ENCODE data around the gene HOXC11.

HOXC11 gene

DNA sequence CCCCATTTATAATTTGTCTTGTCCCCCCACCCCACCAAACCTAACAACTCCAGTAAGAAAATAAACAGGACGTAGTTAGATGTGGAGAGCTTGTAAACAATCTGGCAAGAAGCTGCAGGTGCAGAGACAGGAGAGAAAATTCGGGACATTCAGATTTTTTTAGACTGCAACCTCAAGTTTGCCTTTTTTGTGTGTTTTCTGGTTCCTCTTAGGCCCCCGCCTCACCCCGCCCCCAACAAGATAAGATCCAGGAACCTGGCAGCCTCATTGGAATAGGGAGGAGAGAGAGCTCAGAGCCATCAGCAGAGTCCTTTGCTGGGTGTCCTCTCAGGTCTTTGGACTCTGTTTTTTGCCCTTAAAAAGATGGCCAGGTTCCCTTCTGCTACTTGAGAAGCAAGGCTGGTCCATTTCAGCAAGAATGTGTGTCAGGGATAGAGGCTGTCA is 14.9 kb downstream of the HOXC11 start:
- Histone ChIP-seq H3K27ac (no peak overlapping the region), H4K20me1 (ENCODE audit: insufficient read depth) (no peaks in the 10 kb centered on the region), H3K4me2 (no peak overlapping the region), H3K27me3 (ENCODE audit: insufficient read depth, low read depth) (peaks cover 98% of the 10 kb centered on the region), H2AFZ (ENCODE audit: low read depth) (no peak overlapping the region), H3K36me3 (ENCODE audit: insufficient read depth) (no peaks in the 10 kb centered on the region), H3K9ac (no peak overlapping the region), H3K4me3 (IDR thresholded peaks at IDR 0.05; ENCODE audit: insufficient read depth, low read depth, low read length) (no peak overlapping the region), H3K4me1 (ENCODE audit: low read depth, poor library complexity, severe bottlenecking) (peaks cover 32% of the 10 kb centered on the region), H3K79me2 (ENCODE audit: insufficient read depth, low read depth) (no peaks in the 10 kb centered on the region)
- TF ChIP-seq, protein P1, sequence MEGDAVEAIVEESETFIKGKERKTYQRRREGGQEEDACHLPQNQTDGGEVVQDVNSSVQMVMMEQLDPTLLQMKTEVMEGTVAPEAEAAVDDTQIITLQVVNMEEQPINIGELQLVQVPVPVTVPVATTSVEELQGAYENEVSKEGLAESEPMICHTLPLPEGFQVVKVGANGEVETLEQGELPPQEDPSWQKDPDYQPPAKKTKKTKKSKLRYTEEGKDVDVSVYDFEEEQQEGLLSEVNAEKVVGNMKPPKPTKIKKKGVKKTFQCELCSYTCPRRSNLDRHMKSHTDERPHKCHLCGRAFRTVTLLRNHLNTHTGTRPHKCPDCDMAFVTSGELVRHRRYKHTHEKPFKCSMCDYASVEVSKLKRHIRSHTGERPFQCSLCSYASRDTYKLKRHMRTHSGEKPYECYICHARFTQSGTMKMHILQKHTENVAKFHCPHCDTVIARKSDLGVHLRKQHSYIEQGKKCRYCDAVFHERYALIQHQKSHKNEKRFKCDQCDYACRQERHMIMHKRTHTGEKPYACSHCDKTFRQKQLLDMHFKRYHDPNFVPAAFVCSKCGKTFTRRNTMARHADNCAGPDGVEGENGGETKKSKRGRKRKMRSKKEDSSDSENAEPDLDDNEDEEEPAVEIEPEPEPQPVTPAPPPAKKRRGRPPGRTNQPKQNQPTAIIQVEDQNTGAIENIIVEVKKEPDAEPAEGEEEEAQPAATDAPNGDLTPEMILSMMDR (conservative IDR thresholded peaks at IDR 0.05; ENCODE audit: low read depth, low read length), result peak; percentile 20; the same call in 1 of the 2 replicates

DNA sequence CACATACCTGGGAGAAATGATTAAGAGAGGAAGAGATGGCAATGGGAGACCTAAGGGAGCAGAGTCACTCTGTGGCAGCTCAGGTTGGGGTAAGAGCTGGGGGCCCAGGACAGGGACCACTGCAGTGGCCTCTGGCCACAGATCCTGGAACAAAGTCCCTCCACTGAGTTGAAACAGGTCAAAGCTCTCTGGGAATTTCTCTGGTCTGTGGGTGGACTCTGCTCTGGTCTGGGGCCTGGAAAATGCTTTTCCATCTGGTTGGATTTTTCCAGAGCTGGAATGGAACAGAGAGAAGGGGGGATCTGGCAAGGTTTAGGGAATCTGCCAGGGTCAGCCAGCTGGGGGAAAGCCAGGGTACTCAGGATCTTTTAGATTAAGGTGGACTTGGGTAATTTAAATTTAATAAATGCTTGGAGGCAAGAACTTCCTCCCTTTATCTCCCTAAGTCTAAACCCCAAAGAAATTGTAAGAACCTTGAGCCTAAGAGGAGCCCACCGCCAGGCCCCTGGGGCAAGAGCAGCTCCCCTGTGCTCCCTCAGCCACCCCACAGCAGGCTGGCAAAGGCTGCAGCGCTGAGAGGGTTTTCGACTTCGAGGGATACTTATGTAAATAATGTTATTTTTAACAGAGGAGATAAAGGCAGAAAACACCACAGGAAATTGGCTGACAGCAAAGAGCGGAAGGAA is 15.8 kb downstream of the HOXC11 start:
- Histone ChIP-seq H3K9ac (no peak overlapping the region), H3K79me2 (ENCODE audit: insufficient read depth, low read depth) (no peaks in the 10 kb centered on the region)
- TF ChIP-seq, protein P1 (conservative IDR thresholded peaks at IDR 0.05; ENCODE audit: low read depth, low read length), result no peak

DNA sequence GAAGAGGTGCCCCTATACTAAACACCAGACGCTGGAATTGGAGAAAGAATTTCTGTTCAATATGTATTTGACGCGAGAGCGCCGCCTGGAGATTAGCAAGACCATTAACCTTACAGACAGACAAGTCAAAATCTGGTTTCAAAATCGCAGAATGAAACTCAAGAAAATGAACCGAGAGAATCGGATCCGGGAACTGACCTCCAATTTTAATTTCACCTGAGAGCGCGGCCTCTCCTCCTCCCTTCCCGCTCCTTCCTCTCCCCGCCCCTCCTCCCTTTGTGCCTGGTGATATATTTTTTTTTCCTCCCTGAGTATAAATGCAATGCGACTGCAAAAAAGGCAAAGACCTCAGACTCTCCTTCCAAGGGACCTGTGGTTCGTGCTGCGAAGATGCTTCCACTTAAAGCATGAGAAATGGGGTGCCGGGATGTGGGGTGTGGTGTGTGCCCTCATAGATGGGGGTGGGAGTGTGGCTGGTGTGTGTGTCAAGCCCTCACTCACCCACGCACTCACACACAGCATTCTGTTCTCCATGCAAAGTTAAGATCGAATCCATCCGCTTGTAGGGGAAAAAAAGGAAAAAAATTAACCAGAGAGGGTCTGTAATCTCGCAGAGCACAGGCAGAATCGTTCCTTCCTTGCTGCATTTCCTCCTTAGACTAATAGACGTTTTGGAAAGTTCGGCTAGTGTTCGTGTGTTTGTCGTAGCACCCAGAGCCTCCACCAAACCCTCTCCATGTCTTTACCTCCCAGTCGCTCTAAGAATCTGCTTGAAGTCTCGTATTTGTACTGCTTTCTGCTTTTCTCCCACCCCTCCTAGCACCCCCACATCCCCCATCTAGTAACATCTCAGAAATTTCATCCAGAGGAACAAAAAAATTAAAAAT is 16.5 kb downstream of the HOXC11 start:
- H3K4me3 ChIP-seq (IDR thresholded peaks at IDR 0.05; ENCODE audit: insufficient read depth, low read depth, low read length), result no peak overlapping the region
- H3K79me2 ChIP-seq (ENCODE audit: insufficient read depth, low read depth), result no peaks in the 10 kb centered on the region
- H3K27me3 ChIP-seq (ENCODE audit: insufficient read depth, low read depth), result peaks cover 98% of the 10 kb centered on the region
- no peak overlapping the region for H3K9ac ChIP-seq
- peak overlapping the region; percentile 58 for H3K4me2 ChIP-seq
- peak overlapping the region; percentile 0; the same call in 1 of the 2 replicates for H2AFZ ChIP-seq (ENCODE audit: low read depth)
- no peak overlapping the region for H3K27ac ChIP-seq
- H3K36me3 ChIP-seq (ENCODE audit: insufficient read depth), result no peaks in the 10 kb centered on the region
- peaks cover 35% of the 10 kb centered on the region for H3K4me1 ChIP-seq (ENCODE audit: low read depth, poor library complexity, severe bottlenecking)
- TF ChIP-seq, protein P1 (conservative IDR thresholded peaks at IDR 0.05; ENCODE audit: low read depth, low read length), result peak; percentile 98
- no peaks in the 10 kb centered on the region for H4K20me1 ChIP-seq (ENCODE audit: insufficient read depth)

More for the DNA sequence above, 15.8 kb downstream of the HOXC11 start:
- Histone ChIP-seq H3K4me2 (peak overlapping the region; percentile 58), H3K4me3 (IDR thresholded peaks at IDR 0.05; ENCODE audit: insufficient read depth, low read depth, low read length) (no peak overlapping the region), H4K20me1 (ENCODE audit: insufficient read depth) (no peaks in the 10 kb centered on the region), H3K4me1 (ENCODE audit: low read depth, poor library complexity, severe bottlenecking) (peaks cover 35% of the 10 kb centered on the region), H3K27ac (no peak overlapping the region), H3K36me3 (ENCODE audit: insufficient read depth) (no peaks in the 10 kb centered on the region), H2AFZ (ENCODE audit: low read depth) (peak overlapping the region; percentile 0; the same call in 1 of the 2 replicates), H3K27me3 (ENCODE audit: insufficient read depth, low read depth) (peaks cover 98% of the 10 kb centered on the region)

DNA sequence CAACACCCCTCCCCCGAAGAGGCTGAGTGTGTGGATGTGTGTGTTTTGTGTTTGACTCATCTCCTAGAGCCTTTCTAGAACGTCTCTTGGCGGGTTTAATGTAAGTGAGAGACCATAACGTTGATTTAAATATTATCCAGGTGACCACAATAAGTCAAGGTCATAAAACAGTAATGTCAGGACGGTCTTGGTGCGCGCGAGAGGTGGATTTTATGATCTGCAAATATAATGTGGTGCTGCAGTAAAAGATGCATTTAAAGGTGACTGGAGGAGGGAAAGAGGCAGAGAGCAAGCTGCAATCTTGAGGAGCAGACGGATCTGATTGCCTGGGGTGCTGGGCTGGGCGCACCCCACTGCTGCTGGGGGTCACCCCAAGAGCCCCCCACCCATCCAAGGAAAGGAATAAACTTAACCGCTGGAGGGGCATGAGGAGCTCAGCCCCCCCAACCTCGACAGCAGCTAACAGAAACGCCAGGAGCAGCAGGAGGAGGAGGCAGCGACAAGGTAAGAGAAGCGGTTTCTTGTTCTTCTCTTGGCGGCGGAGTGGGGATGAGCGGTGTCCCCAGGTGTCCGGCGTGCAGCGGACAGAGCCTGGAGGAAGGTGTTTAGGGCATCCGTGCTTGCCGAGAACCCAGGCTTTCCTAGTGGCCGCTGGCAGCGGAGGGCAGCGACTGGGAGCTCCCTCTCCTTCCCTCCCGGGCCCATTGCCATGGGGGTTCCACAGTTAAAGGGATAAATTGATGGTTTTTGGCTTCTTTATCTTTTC is 17.6 kb downstream of the HOXC11 start:
- Histone ChIP-seq H3K27ac (no peak overlapping the region), H3K4me1 (ENCODE audit: low read depth, poor library complexity, severe bottlenecking) (peaks cover 43% of the 10 kb centered on the region)

More for the DNA sequence above, 17.6 kb downstream of the HOXC11 start:
- Histone ChIP-seq H3K4me3 (IDR thresholded peaks at IDR 0.05; ENCODE audit: insufficient read depth, low read depth, low read length) (no peak overlapping the region), H3K9ac (no peak overlapping the region), H4K20me1 (ENCODE audit: insufficient read depth) (no peaks in the 10 kb centered on the region), H3K79me2 (ENCODE audit: insufficient read depth, low read depth) (no peaks in the 10 kb centered on the region), H3K27me3 (ENCODE audit: insufficient read depth, low read depth) (peaks cover 100% of the 10 kb centered on the region), H3K36me3 (ENCODE audit: insufficient read depth) (no peaks in the 10 kb centered on the region), H2AFZ (ENCODE audit: low read depth) (no peak overlapping the region), H3K4me2 (no peak overlapping the region)
- TF ChIP-seq, protein P1 (conservative IDR thresholded peaks at IDR 0.05; ENCODE audit: low read depth, low read length), result 0 out of 2 replicates have a peak, but pooled peaks have one; percentile 28
